Cardiac septum (tissue), 1 donor: ENCODE results near the gene RAP2A. TPM values are rescaled to one million over a fixed set of nuclear protein-coding genes. Genes with fewer than 3 reads are reported as not detected.

Experiments
- DNase-seq: peaks from one replicate; pipeline ENCODE4 v3.0.0-alpha.2; 2020; ENCODE audit warnings: low spot score
- intact Hi-C: fragments of 100-400 bp; cut with DNase I; formaldehyde crosslinking; loops from one replicate; pipeline ENCODE4 v1.14.0; 2022
- total RNA-seq: library from RNA; stranded (reverse); fragmentation: NEBNext Ultra II Directional; extraction: Animal tissue kit (Norgen Biotek cat#: 25700); gene quantifications from one replicate; pipeline ENCODE4 v1.2.1, GENCODE V29; 2021
- donor health status: DM: no; HTN: no; CAD: no.

Gene RAP2A
- total RNA-seq, 1 donor from 2014 or later, result 32.7 TPM

GRCh38 chr13:97438856-97439595, 5.1 kb downstream of the RAP2A start:
- DNase-seq, result no peak
- intact Hi-C loops, result loop anchor here (5.0 kb wide), 1 partner anchor 218 kb away; no protein-coding TSS in a partner anchor

GRCh38 chr13:97440598-97441170, 6.7 kb downstream of the RAP2A start:
- no peak for DNase-seq
- intact Hi-C loops, result no loop called here

- DNase-seq, result no peak
- intact Hi-C loops, result no loop called here
Measured at GRCh38 chr13:97441368-97441767, 7.4 kb downstream of the RAP2A start.

- intact Hi-C loops, result no loop called here
- DNase-seq, result no peak
Measured at GRCh38 chr13:97445522-97446187, 11.7 kb downstream of the RAP2A start.

GRCh38 chr13:97446448-97446847, 12.5 kb downstream of the RAP2A start:
- intact Hi-C loops, result no loop called here
- no peak for DNase-seq

- intact Hi-C loops, result no loop called here
- DNase-seq, result no peak
Measured at GRCh38 chr13:97448503-97449251, 14.7 kb downstream of the RAP2A start.

- intact Hi-C loops, result no loop called here
- no peak for DNase-seq
Measured at GRCh38 chr13:97454699-97455098, 20.7 kb downstream of the RAP2A start.

- intact Hi-C loops, result no loop called here
- DNase-seq, result no peak
Measured at GRCh38 chr13:97456047-97456446, 22.1 kb downstream of the RAP2A start.

GRCh38 chr13:97459215-97459777, 25.3 kb downstream of the RAP2A start:
- intact Hi-C loops, result no loop called here
- DNase-seq, result no peak

GRCh38 chr13:97460004-97460775, 26.2 kb downstream of the RAP2A start:
- no peak for DNase-seq
- intact Hi-C loops, result no loop called here

GRCh38 chr13:97460853-97461252, 26.9 kb downstream of the RAP2A start:
- intact Hi-C loops, result no loop called here

GRCh38 chr13:97464561-97464960, 30.6 kb downstream of the RAP2A start:
- intact Hi-C loops, result no loop called here

More at GRCh38 chr13:97460853-97461252, 26.9 kb downstream of the RAP2A start:
- DNase-seq, result no peak

GRCh38 chr13:97466722-97467121, 32.8 kb downstream of the RAP2A start:
- intact Hi-C loops, result no loop called here
- DNase-seq, result no peak

More at GRCh38 chr13:97464561-97464960, 30.6 kb downstream of the RAP2A start:
- no peak for DNase-seq

GRCh38 chr13:97468331-97468730, 34.4 kb downstream of the RAP2A start:
- DNase-seq, result no peak
- intact Hi-C loops, result no loop called here

GRCh38 chr13:97471711-97472110, 37.7 kb downstream of the RAP2A start:
- intact Hi-C loops, result no loop called here
- no peak for DNase-seq

GRCh38 chr13:97474349-97474980, 40.5 kb downstream of the RAP2A start:
- intact Hi-C loops, result no loop called here
- no peak for DNase-seq

- DNase-seq, result no peak
- intact Hi-C loops, result no loop called here
Measured at GRCh38 chr13:97475011-97475410, 41.0 kb downstream of the RAP2A start.

GRCh38 chr13:97477844-97478243, 43.9 kb downstream of the RAP2A start:
- no peak for DNase-seq
- intact Hi-C loops, result no loop called here

- intact Hi-C loops, result no loop called here
- DNase-seq, result no peak
Measured at GRCh38 chr13:97478247-97478646, 44.3 kb downstream of the RAP2A start.
